Measurements from ENCODE around the gene COL13A1. TPM values are rescaled to one million over a fixed set of nuclear protein-coding genes. Genes with fewer than 3 reads are reported as not detected.
A peak's percentile ranks its signal among the peaks of the same experiment; 100 is the strongest.

The COL13A1 gene
- total RNA-seq, 1 donor from 2014 or later: not detected

- peak; percentile 60 to 77 for DNase-seq (ENCODE audit: extremely low spot score in 2 of 2)
- intact Hi-C loops (cut with DNase I): no loop called here
- Histone ChIP-seq H3K9me3 (no peaks in the 10 kb centered on the region), H3K4me1 (no peaks in the 10 kb centered on the region), H3K27ac (no peak overlapping the region), H3K36me3 (no peaks in the 10 kb centered on the region), H3K27me3 (no peaks in the 10 kb centered on the region), H3K4me3 (no peak overlapping the region)
- TF ChIP-seq POLR2A (IDR thresholded peaks at IDR 0.05) (no peak), POLR2AphosphoS5 (IDR thresholded peaks at IDR 0.05; ENCODE audit: insufficient read depth in 1 of 2, low read depth in 1 of 2) (no peak), CTCF (IDR thresholded peaks at IDR 0.05) (no peak)
Observed at GRCh38 chr10:69961881-69962745, 160.4 kb downstream of the COL13A1 start.

GRCh38 chr10:69962746-69963135, 161.0 kb downstream of the COL13A1 start:
- Histone ChIP-seq H3K27me3 (no peaks in the 10 kb centered on the region), H3K9me3 (no peaks in the 10 kb centered on the region), H3K4me1 (no peaks in the 10 kb centered on the region), H3K4me3 (no peak overlapping the region), H3K27ac (no peak overlapping the region), H3K36me3 (no peaks in the 10 kb centered on the region)
- TF ChIP-seq CTCF (IDR thresholded peaks at IDR 0.05) (no peak), POLR2AphosphoS5 (IDR thresholded peaks at IDR 0.05; ENCODE audit: insufficient read depth in 1 of 2, low read depth in 1 of 2) (no peak), POLR2A (IDR thresholded peaks at IDR 0.05) (no peak)
- peak in 1 of 2 donors; percentile 74 for DNase-seq (ENCODE audit: extremely low spot score in 2 of 2)
- intact Hi-C loops (cut with DNase I): no loop called here

GRCh38 chr10:69963178-69963834, 161.6 kb downstream of the COL13A1 start:
- no peaks in the 10 kb centered on the region for H3K4me1 ChIP-seq
- no peaks in the 10 kb centered on the region for H3K27me3 ChIP-seq
- H3K36me3 ChIP-seq: no peaks in the 10 kb centered on the region
- no peak overlapping the region for H3K27ac ChIP-seq
- intact Hi-C loops (cut with DNase I): no loop called here
- H3K9me3 ChIP-seq: no peaks in the 10 kb centered on the region
- TF ChIP-seq POLR2AphosphoS5 (IDR thresholded peaks at IDR 0.05; ENCODE audit: insufficient read depth in 1 of 2, low read depth in 1 of 2) (no peak), POLR2A (IDR thresholded peaks at IDR 0.05) (no peak), CTCF (IDR thresholded peaks at IDR 0.05) (no peak)
- no peak overlapping the region for H3K4me3 ChIP-seq
- peak in 1 of 2 donors; percentile 60 for DNase-seq (ENCODE audit: extremely low spot score in 2 of 2)

GRCh38 chr10:69963835-69964710, 162.4 kb downstream of the COL13A1 start:
- no peaks in the 10 kb centered on the region for H3K27me3 ChIP-seq
- no peak overlapping the region for H3K27ac ChIP-seq
- intact Hi-C loops (cut with DNase I): no loop called here
- H3K9me3 ChIP-seq: no peaks in the 10 kb centered on the region
- TF ChIP-seq POLR2AphosphoS5 (IDR thresholded peaks at IDR 0.05; ENCODE audit: insufficient read depth in 1 of 2, low read depth in 1 of 2) (no peak), POLR2A (IDR thresholded peaks at IDR 0.05) (no peak), CTCF (IDR thresholded peaks at IDR 0.05) (no peak)
- H3K4me3 ChIP-seq: no peak overlapping the region
- H3K36me3 ChIP-seq: no peaks in the 10 kb centered on the region
- peak in 1 of 2 donors; percentile 78 for DNase-seq (ENCODE audit: extremely low spot score in 2 of 2)
- no peaks in the 10 kb centered on the region for H3K4me1 ChIP-seq

Data from vagina (tissue), 2 donors.